ENCODE data around the gene TUSC1.
"Not testable (repeated sequence)": the region's sequence is repeated elsewhere in the genome, so short reads cannot be mapped to it uniquely, and the experiment has no call there.

DNA sequence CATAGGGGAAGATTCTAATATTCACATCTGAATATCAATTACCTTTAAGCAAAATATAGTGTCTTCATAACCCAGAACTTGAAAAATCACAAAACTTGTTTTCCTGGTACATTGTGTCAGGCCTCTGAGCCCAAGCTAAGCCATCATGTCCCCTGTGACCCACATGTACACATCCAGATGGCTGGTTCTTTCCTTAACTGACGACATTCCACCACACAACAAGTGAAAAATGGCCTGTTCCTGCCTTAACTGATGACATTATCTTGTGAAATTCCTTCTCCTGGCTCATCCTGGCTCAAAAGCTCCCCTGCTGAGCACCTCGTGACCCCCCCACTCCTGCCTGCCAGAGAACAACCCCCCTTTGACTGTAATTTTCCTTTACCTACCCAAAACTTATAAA, 2.4 kb downstream of the TUSC1 start:
- TF ChIP-seq, protein P1, sequence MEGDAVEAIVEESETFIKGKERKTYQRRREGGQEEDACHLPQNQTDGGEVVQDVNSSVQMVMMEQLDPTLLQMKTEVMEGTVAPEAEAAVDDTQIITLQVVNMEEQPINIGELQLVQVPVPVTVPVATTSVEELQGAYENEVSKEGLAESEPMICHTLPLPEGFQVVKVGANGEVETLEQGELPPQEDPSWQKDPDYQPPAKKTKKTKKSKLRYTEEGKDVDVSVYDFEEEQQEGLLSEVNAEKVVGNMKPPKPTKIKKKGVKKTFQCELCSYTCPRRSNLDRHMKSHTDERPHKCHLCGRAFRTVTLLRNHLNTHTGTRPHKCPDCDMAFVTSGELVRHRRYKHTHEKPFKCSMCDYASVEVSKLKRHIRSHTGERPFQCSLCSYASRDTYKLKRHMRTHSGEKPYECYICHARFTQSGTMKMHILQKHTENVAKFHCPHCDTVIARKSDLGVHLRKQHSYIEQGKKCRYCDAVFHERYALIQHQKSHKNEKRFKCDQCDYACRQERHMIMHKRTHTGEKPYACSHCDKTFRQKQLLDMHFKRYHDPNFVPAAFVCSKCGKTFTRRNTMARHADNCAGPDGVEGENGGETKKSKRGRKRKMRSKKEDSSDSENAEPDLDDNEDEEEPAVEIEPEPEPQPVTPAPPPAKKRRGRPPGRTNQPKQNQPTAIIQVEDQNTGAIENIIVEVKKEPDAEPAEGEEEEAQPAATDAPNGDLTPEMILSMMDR (conservative IDR thresholded peaks at IDR 0.05 in 1 of 2, IDR thresholded peaks at IDR 0.05 in 1 of 2; ENCODE audit: extremely low read depth in 1 of 2, insufficient read depth in 1 of 2, low read depth in 1 of 2, low read length in 2 of 2) = not testable (repeated sequence)
- TF ChIP-seq EZH2 (IDR thresholded peaks at IDR 0.05; ENCODE audit: borderline replicate concordance, low read length) = not testable (repeated sequence)
